Activated naive CD4-positive, alpha-beta T cell treated with anti-CD3 and anti-CD28 coated beads, Interleukin-2, amount 50 U/mL, for 24 hours (primary cell): ENCODE results near the gene ORC2.
"Not testable (repeated sequence)": the region's sequence is repeated elsewhere in the genome, so short reads cannot be mapped to it uniquely, and the experiment has no call there.

Experiments
- H3K27ac Mint-ChIP-seq: one replicate; pipeline ENCODE4 v1.8.0; 2021; ENCODE audit warnings: mild to moderate bottlenecking, mixed read lengths
- H3K27me3 Mint-ChIP-seq: one replicate; pipeline ENCODE4 v1.8.0; 2021; ENCODE audit warnings: mixed read lengths
- H3K36me3 Mint-ChIP-seq: one replicate; pipeline ENCODE4 v1.8.0; 2021; ENCODE audit warnings: mixed read lengths
- H3K4me1 Mint-ChIP-seq: one replicate; pipeline ENCODE4 v1.8.0; 2021; ENCODE audit warnings: mixed read lengths
- H3K4me3 Mint-ChIP-seq: one replicate; pipeline ENCODE4 v1.8.0; 2021; ENCODE audit warnings: mild to moderate bottlenecking, mixed read lengths
- H3K9me3 Mint-ChIP-seq: one replicate; pipeline ENCODE4 v1.8.0; 2021; ENCODE audit warnings: mixed read lengths

Gene ORC2

DNA sequence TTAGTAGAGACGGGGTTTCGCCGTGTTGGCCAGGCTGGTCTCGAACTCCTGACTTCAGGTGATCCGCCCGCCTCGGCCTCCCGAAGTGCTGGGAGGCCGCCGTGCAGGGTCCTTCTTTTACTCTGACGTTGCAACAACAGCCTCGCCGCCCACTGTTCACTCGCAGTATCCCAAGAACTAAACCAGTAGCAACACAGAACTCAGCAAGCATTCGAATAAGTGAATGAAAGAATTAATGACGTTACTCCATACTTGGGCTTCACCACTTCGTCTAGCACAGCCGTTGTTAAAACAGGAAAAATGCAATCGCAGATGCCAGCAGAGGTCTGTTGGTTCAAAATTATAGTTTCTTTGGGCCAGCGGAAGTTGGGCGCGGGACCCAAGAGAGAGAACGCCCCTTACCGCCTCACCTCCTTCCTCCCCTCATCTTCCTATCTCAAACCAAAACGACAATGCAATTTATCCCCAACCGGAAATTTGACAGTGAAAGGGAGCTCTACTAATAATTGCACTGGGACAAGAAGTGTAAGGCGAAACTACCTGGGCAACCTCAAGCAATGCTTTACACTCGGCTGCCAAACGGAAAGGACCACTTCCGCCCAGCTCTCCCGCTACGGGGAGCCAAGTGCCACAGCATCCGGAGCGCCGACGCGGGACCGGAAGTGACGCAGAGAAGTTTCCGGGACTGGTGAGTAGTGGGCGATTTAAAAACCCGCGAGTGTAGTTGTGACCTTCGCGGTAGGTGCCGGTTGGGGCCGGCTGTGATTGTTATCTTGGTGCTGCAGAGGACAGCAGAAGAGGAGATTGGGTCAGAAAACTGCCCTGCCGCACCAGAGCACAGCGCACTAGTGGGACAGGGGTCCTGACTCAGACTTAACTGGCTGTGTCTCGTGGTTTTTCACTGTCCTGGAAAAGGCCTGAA is 74.5 kb downstream of the ORC2 start, which contains the start of the genes NIF3L1 and PPIL3:
NIF3L1 (plus strand) TSS at position 668 of the 922 bp plus-strand sequence. CDS start 2,573 bp downstream, outside the sequence.
PPIL3 (minus strand) TSS at position 374 of the 922 bp plus-strand sequence. CDS start 1,462 bp downstream, outside the sequence.
- H3K36me3 Mint-ChIP-seq, result peaks cover 8% of the 10 kb centered on the region
- peak within 1 kb of the TSS; percentile 97 for H3K4me3 Mint-ChIP-seq
- H3K27ac Mint-ChIP-seq, result peak within 1 kb of the TSS; percentile 99
- peaks cover 51% of the 10 kb centered on the region for H3K4me1 Mint-ChIP-seq
- H3K27me3 Mint-ChIP-seq, result no peaks in the 10 kb centered on the region
- no peaks in the 10 kb centered on the region for H3K9me3 Mint-ChIP-seq

DNA sequence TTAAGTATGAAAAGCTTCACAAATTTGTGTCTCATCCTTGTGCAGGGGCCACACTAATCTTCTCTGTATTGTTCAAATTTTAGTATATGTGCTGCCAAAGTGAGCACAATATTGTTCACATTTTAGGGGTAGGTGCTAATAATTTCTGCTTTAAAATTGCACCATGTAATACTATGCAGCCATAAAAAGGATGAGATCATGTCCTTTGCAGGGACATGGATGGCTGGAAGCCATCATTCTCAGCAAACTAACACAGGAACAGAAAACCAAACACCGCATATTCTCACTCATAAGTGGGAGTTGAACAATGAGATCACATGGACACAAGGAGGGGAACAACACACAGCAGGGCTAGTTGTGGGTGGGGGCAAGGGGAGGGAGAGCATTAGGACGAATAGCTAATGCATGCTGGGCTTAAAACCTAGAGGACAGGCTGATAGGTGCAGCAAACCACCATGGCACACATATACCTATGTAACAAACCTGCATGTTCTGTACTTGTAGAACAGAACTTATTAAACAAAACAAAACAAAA is 81.7 kb downstream of the ORC2 start:
- H3K27me3 Mint-ChIP-seq, H3K4me3 Mint-ChIP-seq, H3K27ac Mint-ChIP-seq, H3K9me3 Mint-ChIP-seq: not testable (repeated sequence)
- peaks cover 13% of the 10 kb centered on the region for H3K36me3 Mint-ChIP-seq
- H3K4me1 Mint-ChIP-seq, result peaks cover 16% of the 10 kb centered on the region

GRCh38 chr2:200878289-200878880 is 85.1 kb downstream of the ORC2 start:
- H3K4me1 Mint-ChIP-seq, result peaks cover 9% of the 10 kb centered on the region
- no peak overlapping the region for H3K27ac Mint-ChIP-seq
- H3K36me3 Mint-ChIP-seq, result peaks cover 19% of the 10 kb centered on the region
- H3K9me3 Mint-ChIP-seq, result no peaks in the 10 kb centered on the region
- no peak overlapping the region for H3K4me3 Mint-ChIP-seq
- H3K27me3 Mint-ChIP-seq, result no peaks in the 10 kb centered on the region

DNA sequence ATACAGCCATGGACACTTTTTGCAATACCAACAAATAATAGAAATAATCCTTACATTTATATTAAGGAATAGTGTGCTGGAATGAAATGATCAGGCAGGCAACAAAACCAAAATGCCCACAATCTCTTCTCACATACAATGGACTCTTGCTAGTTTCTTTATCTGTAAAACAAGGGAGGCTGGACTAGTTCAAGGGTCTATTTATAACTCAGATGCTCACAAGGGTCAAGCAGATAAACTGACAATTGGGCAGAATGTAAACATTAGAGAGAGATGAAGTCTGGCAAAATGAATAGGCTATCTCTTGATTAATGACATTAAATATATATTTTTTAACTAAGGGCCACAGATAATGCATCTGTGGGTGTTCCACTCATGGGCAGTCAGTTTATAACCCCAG is 86.0 kb downstream of the ORC2 start:
- Mint-ChIP-seq H3K9me3 (no peaks in the 10 kb centered on the region), H3K27ac (no peak overlapping the region), H3K27me3 (no peaks in the 10 kb centered on the region), H3K36me3 (peaks cover 16% of the 10 kb centered on the region), H3K4me1 (peaks cover 5% of the 10 kb centered on the region), H3K4me3 (no peak overlapping the region)

GRCh38 chr2:200873560-200873959 is 89.9 kb downstream of the ORC2 start:
- Mint-ChIP-seq H3K27me3 (no peaks in the 10 kb centered on the region), H3K9me3 (no peaks in the 10 kb centered on the region), H3K4me3 (no peak overlapping the region), H3K27ac (no peak overlapping the region), H3K4me1 (peaks cover 1% of the 10 kb centered on the region), H3K36me3 (peaks cover 13% of the 10 kb centered on the region)

GRCh38 chr2:200871151-200871550 is 92.3 kb downstream of the ORC2 start:
- H3K4me1 Mint-ChIP-seq, result no peaks in the 10 kb centered on the region
- H3K36me3 Mint-ChIP-seq, result peaks cover 8% of the 10 kb centered on the region
- no peaks in the 10 kb centered on the region for H3K9me3 Mint-ChIP-seq
- H3K4me3 Mint-ChIP-seq, result no peak overlapping the region
- H3K27ac Mint-ChIP-seq, result no peak overlapping the region
- no peaks in the 10 kb centered on the region for H3K27me3 Mint-ChIP-seq

DNA sequence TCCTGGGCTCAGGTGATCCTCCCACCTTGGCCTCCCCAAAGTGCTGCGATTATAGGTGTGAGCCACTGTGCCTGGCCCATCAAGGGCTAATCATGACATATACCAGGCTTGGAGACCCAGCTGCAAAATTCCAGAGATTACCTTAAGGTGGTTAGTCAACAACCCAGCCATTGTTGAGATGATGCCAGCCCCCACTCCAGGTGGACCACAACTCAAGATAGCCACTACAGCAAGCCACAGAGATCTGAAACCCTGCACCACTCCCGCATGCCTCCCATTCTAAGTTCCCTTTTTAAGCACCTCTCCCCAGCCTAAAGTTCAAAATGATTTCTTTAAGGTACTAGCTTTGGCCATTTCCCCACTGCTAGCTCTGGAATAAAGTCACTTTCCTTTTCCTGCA is 94.4 kb downstream of the ORC2 start:
- Mint-ChIP-seq H3K36me3 (peaks cover 2% of the 10 kb centered on the region), H3K4me1 (peaks cover 8% of the 10 kb centered on the region), H3K9me3 (no peaks in the 10 kb centered on the region), H3K4me3 (no peak overlapping the region), H3K27ac (no peak overlapping the region), H3K27me3 (no peaks in the 10 kb centered on the region)

DNA sequence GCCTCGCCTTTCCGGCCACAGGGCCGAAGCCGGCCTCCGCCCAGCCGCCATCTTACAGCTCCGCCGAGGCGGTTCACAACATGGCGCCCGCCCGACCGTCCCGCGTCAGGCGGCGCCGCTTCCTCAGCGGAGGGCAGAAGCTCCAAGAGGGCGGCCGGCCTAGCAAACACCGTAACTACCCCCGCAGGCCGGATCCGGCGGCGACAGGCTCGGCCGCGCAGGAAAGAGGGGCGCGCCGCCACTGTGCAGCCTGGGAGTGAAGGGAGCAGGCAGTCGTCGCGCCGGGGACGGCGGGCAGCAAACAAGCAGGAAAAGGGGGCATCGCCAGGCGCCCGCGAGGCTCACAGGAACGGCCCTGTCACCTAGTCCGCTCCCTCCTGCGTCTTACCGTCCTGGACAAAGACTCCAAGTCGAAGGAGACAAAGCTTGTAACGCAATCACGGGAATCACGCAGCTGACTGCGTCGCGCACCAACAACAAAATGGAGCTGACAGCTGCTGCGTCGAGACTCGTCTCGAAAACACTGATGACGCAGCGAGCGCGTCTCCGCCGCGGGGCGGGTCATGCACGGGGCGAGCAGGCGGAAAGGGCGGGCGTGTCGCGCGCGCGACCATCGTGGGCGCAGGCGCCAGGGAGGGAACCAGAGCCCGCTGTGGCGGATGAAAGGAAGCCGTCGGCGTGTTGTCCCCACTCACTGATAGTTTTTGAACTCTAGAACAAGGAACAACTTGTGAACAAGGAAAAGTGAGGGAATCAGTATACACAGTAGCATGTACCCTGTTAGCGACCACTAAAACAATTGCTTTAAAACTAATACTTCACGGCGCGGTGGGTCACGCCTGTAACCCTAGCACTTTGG is 99.1 kb downstream of the ORC2 start, which contains the start of gene CLK1:
CLK1 (minus strand) TSS at position 483 of the 859 bp plus-strand sequence. CDS start 2,796 bp downstream, outside the sequence.
- Mint-ChIP-seq H3K9me3 (no peaks in the 10 kb centered on the region), H3K27me3 (no peaks in the 10 kb centered on the region), H3K36me3 (peaks cover 24% of the 10 kb centered on the region), H3K4me3 (peak within 1 kb of the TSS; percentile 99), H3K4me1 (peaks cover 33% of the 10 kb centered on the region), H3K27ac (peak within 1 kb of the TSS; percentile 99)

- peaks cover 39% of the 10 kb centered on the region for H3K4me1 Mint-ChIP-seq
- H3K4me3 Mint-ChIP-seq, result peak overlapping the region; percentile 99
- no peaks in the 10 kb centered on the region for H3K9me3 Mint-ChIP-seq
- peak overlapping the region; percentile 99 for H3K27ac Mint-ChIP-seq
- H3K36me3 Mint-ChIP-seq, result peaks cover 26% of the 10 kb centered on the region
- no peaks in the 10 kb centered on the region for H3K27me3 Mint-ChIP-seq
Observed at GRCh38 chr2:200863782-200864175, 99.7 kb downstream of the ORC2 start.

DNA sequence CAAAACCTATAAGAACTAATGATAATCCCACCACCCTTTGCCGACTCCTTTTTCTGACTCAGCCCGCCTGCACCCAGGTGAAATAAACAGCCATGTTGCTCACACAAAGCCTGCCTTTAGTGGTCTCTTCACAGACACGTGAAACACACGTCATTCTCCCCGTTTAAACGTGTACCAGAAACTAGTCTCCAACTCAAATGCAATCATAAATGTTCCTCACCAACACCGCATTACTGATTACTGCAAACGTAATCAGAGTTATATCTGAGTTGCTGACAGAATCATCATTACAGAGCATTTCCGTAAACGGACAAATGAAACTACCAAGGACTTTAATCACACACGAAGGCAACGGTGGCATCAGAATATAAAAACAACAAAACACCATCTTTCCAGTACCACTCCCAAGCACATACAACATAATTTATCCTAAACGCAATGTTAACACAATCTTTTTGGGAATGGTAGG is 100.9 kb downstream of the ORC2 start:
- peak overlapping the region; percentile 99 for H3K27ac Mint-ChIP-seq
- H3K27me3 Mint-ChIP-seq, result no peaks in the 10 kb centered on the region
- no peaks in the 10 kb centered on the region for H3K9me3 Mint-ChIP-seq
- peak overlapping the region; percentile 99 for H3K4me3 Mint-ChIP-seq
- H3K4me1 Mint-ChIP-seq, result peaks cover 52% of the 10 kb centered on the region
- H3K36me3 Mint-ChIP-seq, result peaks cover 33% of the 10 kb centered on the region

- Mint-ChIP-seq H3K27ac (peak overlapping the region; percentile 99), H3K4me3 (peak overlapping the region; percentile 99), H3K4me1 (peaks cover 58% of the 10 kb centered on the region), H3K9me3 (no peaks in the 10 kb centered on the region), H3K36me3 (peaks cover 36% of the 10 kb centered on the region), H3K27me3 (no peaks in the 10 kb centered on the region)
Observed at GRCh38 chr2:200861617-200862155, 101.8 kb downstream of the ORC2 start.

DNA sequence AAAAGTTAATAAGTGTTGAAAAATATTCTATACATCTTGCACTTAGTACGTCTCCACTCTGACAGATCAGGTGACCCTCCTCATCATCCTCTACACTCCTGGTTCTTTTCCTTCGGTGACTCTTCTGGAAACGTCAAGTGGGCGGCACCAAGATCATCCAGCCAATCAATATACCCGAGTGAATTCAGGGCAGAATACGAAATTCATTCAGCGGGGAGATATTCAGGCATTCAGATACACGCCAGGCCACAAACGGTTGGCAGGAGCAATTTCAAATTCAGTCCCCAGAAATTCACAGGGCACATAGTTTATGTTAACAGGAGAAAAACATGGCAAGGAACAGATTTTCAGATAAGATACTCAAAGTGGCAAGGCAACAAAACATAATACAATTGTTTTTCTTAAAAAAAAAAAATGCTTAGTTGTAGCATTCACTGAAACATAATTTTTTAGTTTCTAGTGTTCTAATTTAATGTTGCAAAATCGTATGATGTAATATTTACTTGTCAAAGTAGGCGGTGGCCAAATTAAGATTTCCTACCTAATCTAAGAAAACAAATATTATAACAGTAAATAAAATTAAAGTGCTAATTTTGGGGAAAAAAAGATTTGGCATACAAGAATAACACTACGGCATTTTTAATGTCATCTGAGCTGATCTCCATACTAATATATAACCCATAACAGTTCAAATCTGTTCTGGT is 103.2 kb downstream of the ORC2 start:
- H3K36me3 Mint-ChIP-seq, result peaks cover 40% of the 10 kb centered on the region
- peak overlapping the region; percentile 94 for H3K27ac Mint-ChIP-seq
- H3K27me3 Mint-ChIP-seq, result no peaks in the 10 kb centered on the region
- H3K4me3 Mint-ChIP-seq, result peak overlapping the region; percentile 99
- peaks cover 62% of the 10 kb centered on the region for H3K4me1 Mint-ChIP-seq
- no peaks in the 10 kb centered on the region for H3K9me3 Mint-ChIP-seq
